ENCODE measurements around the gene TMCO5A.
"Not testable (repeated sequence)": the region's sequence is repeated elsewhere in the genome, so short reads cannot be mapped to it uniquely, and the experiment has no call there.

Gene TMCO5A

GRCh38 chr15:37934340-37934739 lies at the start of gene TMCO5A:
Gene TMCO5A, plus strand, starts transcription at chr15:37934640. Its CDS starts 1,684 bp downstream, at chr15:37936324.
- DNase-seq (ENCODE audit: low read depth in 4 of 4, low spot score in 1 of 4): no peak

GRCh38 chr15:37885651-37886050 lies 48.8 kb upstream of the TMCO5A start:
- DNase-seq (ENCODE audit: low read depth in 4 of 4, low spot score in 1 of 4): no peak

GRCh38 chr15:37888356-37888755 lies 46.1 kb upstream of the TMCO5A start:
- no peak for DNase-seq (ENCODE audit: low read depth in 4 of 4, low spot score in 1 of 4)

GRCh38 chr15:37891766-37892368 lies 42.6 kb upstream of the TMCO5A start:
- no peak for DNase-seq (ENCODE audit: low read depth in 4 of 4, low spot score in 1 of 4)

- no peak for DNase-seq (ENCODE audit: low read depth in 4 of 4, low spot score in 1 of 4)
Measured at GRCh38 chr15:37893309-37893708, 41.1 kb upstream of the TMCO5A start.

- DNase-seq (ENCODE audit: low read depth in 4 of 4, low spot score in 1 of 4): no peak
Measured at GRCh38 chr15:37898362-37898761, 36.1 kb upstream of the TMCO5A start.

- DNase-seq (ENCODE audit: low read depth in 4 of 4, low spot score in 1 of 4): no peak
Measured at GRCh38 chr15:37900326-37901221, 33.9 kb upstream of the TMCO5A start.

- DNase-seq (ENCODE audit: low read depth in 4 of 4, low spot score in 1 of 4): no peak
Measured at GRCh38 chr15:37902126-37902525, 32.3 kb upstream of the TMCO5A start.

GRCh38 chr15:37903919-37904625 lies 30.4 kb upstream of the TMCO5A start:
- no peak for DNase-seq (ENCODE audit: low read depth in 4 of 4, low spot score in 1 of 4)

- DNase-seq (ENCODE audit: low read depth in 4 of 4, low spot score in 1 of 4): no peak
Measured at GRCh38 chr15:37907136-37907535, 27.3 kb upstream of the TMCO5A start.

- DNase-seq (ENCODE audit: low read depth in 4 of 4, low spot score in 1 of 4): no peak
Measured at GRCh38 chr15:37921527-37922385, 12.7 kb upstream of the TMCO5A start.

- DNase-seq (ENCODE audit: low read depth in 4 of 4, low spot score in 1 of 4): no peak
Measured at GRCh38 chr15:37926136-37926535, 8.3 kb upstream of the TMCO5A start.

GRCh38 chr15:37929238-37929637 lies 5.2 kb upstream of the TMCO5A start:
- DNase-seq (ENCODE audit: low read depth in 4 of 4, low spot score in 1 of 4): no peak

GRCh38 chr15:37931321-37931720 lies 3.1 kb upstream of the TMCO5A start:
- DNase-seq (ENCODE audit: low read depth in 4 of 4, low spot score in 1 of 4): no peak

GRCh38 chr15:37931868-37932267 lies 2.6 kb upstream of the TMCO5A start:
- DNase-seq (ENCODE audit: low read depth in 4 of 4, low spot score in 1 of 4): no peak

- no peak for DNase-seq (ENCODE audit: low read depth in 4 of 4, low spot score in 1 of 4)
Measured at GRCh38 chr15:37932549-37932948, 1.9 kb upstream of the TMCO5A start.

- DNase-seq (ENCODE audit: low read depth in 4 of 4, low spot score in 1 of 4): no peak
Measured at GRCh38 chr15:37933666-37934065, 774 bp upstream of the TMCO5A start.

GRCh38 chr15:37940876-37941275 lies 6.4 kb downstream of the TMCO5A start:
- DNase-seq (ENCODE audit: low read depth in 4 of 4, low spot score in 1 of 4): no peak

GRCh38 chr15:37941779-37942178 lies 7.3 kb downstream of the TMCO5A start:
- no peak for DNase-seq (ENCODE audit: low read depth in 4 of 4, low spot score in 1 of 4)

GRCh38 chr15:37951999-37952398 lies 17.6 kb downstream of the TMCO5A start:
- no peak for DNase-seq (ENCODE audit: low read depth in 4 of 4, low spot score in 1 of 4)

GRCh38 chr15:37960742-37961141 lies 26.3 kb downstream of the TMCO5A start:
- not testable (repeated sequence) for DNase-seq (ENCODE audit: low read depth in 4 of 4, low spot score in 1 of 4)

Measured in stimulated activated CD4-positive, alpha-beta T cell treated with anti-CD3 and anti-CD28 coated beads, Interleukin-1b, Interleukin-23, amount 100 ng/mL, for 24 hours (primary cell).